Psoas muscle (tissue), 8 donors: ENCODE data around the gene ATP9B. TPM values are rescaled to one million over a fixed set of nuclear protein-coding genes. Genes with fewer than 3 reads are reported as not detected.

Experiments
- ATAC-seq, 4 donors: fragments of 200-7000 bp; cut with Tn5 transposase; one replicate each; pipeline ENCODE4 v1.9.1; 2020; ENCODE audit warnings: moderate library complexity in 3 of 4, mild to moderate bottlenecking in 2 of 4
- DNase-seq, 2 donors: peaks; one replicate each; pipeline ENCODE4 v3.0.0-alpha.2; 2020
- H3K27ac ChIP-seq: fragments of 200-600 bp; one replicate; pipeline ENCODE4 v1.8.0; 2022
- H3K27me3 ChIP-seq, 3 donors: fragments of 200-600 bp in 1 of 3; one replicate each; pipeline versions ENCODE4 v1.6.1 to v1.8.0; 2013 to 2022; ENCODE audit warnings: low read length in 2 of 3, mild to moderate bottlenecking in 2 of 3, moderate library complexity in 1 of 3; ENCODE audit not compliant: insufficient read depth in 3 of 3
- H3K36me3 ChIP-seq, 2 donors: fragments of 200-600 bp in 1 of 2; one replicate each; pipeline versions ENCODE4 v1.6.1 to v1.8.0; 2013 to 2022; ENCODE audit warnings: low read depth in 1 of 2, mild to moderate bottlenecking in 1 of 2, moderate library complexity in 1 of 2; ENCODE audit not compliant: insufficient read depth in 1 of 2
- H3K4me1 ChIP-seq: fragments of 200-600 bp; one replicate; pipeline ENCODE4 v1.8.0; 2022
- H3K4me3 ChIP-seq: fragments of 200-600 bp; one replicate; pipeline ENCODE4 v1.8.0; 2022; ENCODE audit warnings: mild to moderate bottlenecking
- H3K9me3 ChIP-seq: fragments of 200-600 bp; one replicate; pipeline ENCODE4 v1.8.0; 2022
- CTCF ChIP-seq: fragments of 200-600 bp; IDR thresholded peaks from one replicate; pipeline ENCODE4 v1.8.0; 2022; ENCODE audit warnings: antibody characterized with exemption
- WGBS, 3 donors: extraction: QIAGEN DNeasy Blood & Tissue Kit; methylation state at CpG; one replicate each; pipeline versions ENCODE4 v1.1.6 to v1.1.7; 2013; 5-methylcytosine and 5-hydroxymethylcytosine counted together
- intact Hi-C, 2 donors: fragments of 100-400 bp; cut with DNase I; formaldehyde crosslinking; loops; one replicate each; pipeline versions ENCODE4 v1.11.0 to v1.14.2; 2022
- polyA plus RNA-seq, 3 donors: library from polyadenylated mRNA; stranded (reverse); fragments of 200-250 nt; gene quantifications; one replicate each; pipeline ENCODE4 v1.2.3, GENCODE V29; 2013
- total RNA-seq, 4 donors: library from RNA; stranded (reverse); fragmentation: NEBNext Ultra II Directional in 2 of 4; extraction: Animal tissue kit (Norgen Biotek cat#: 25700) in 2 of 4; gene quantifications; one replicate each; pipeline versions ENCODE4 v1.2.1 to v1.2.4, GENCODE V29; 2021 to 2023
- donor health status: healthy with polysubstance abuse.
- donor health status: DM: no; HTN: no; CAD: no; lungs with moderate emphysema.
- donor health status: Bipolar disorder and iron deficiency.
- donor health status: healthy.
- donor health status: DM: yes; HTN: yes; CAD: no.
- donor health status: DM: no; HTN: no; CAD: no.
- donor health status: DM: no; HTN: no; CAD: no.
- donor health status: DM: yes; HTN: yes; CAD: no.

Gene ATP9B
- total and polyA plus RNA-seq, 7 donors = 5.0 to 22.1 (median 9.8) TPM

- Histone ChIP-seq H3K9me3 (no peaks in the 10 kb centered on the region), H3K4me1 (no peaks in the 10 kb centered on the region), H3K4me3 (no peak overlapping the region), H3K36me3 (peaks cover 2 to 11% of the 10 kb centered on the region in 2 donors), H3K27ac (no peak overlapping the region), H3K27me3 (no peaks in the 10 kb centered on the region)
- ATAC-seq = no peak
- TF ChIP-seq CTCF = no peak
- DNase-seq = no peak
- WGBS, 3 donors = 86 to 96% (median 96%) methylated on average over 2 of the region's 2 CpGs
- intact Hi-C loops = no loop called here
Observed at GRCh38 chr18:79315596-79315995, 246.4 kb downstream of the ATP9B start.

GRCh38 chr18:79317703-79318102 lies 248.5 kb downstream of the ATP9B start:
- no peak for DNase-seq
- no peak for ATAC-seq
- no peak for TF ChIP-seq CTCF
- intact Hi-C loops = no loop called here
- no peak overlapping the region for H3K27ac ChIP-seq
- no peaks in the 10 kb centered on the region for H3K9me3 ChIP-seq
- no peak overlapping the region for H3K4me3 ChIP-seq
- H3K27me3 ChIP-seq = no peaks in the 10 kb centered on the region
- no peaks in the 10 kb centered on the region for H3K4me1 ChIP-seq
- WGBS, 3 donors = 73 to 83% (median 79%) methylated on average over 2 of the region's 2 CpGs
- H3K36me3 ChIP-seq = peaks cover 2 to 4% of the 10 kb centered on the region in 2 donors

GRCh38 chr18:79318142-79318673 lies 249.0 kb downstream of the ATP9B start:
- Histone ChIP-seq H3K36me3 (peaks cover 2 to 4% of the 10 kb centered on the region in 2 donors), H3K9me3 (no peaks in the 10 kb centered on the region), H3K27me3 (no peaks in the 10 kb centered on the region), H3K27ac (no peak overlapping the region), H3K4me3 (no peak overlapping the region), H3K4me1 (no peaks in the 10 kb centered on the region)
- ATAC-seq = no peak
- WGBS, 3 donors = 92 to 94% (median 92%) methylated on average over 9 of the region's 9 CpGs
- intact Hi-C loops = no loop called here
- no peak for TF ChIP-seq CTCF
- DNase-seq = no peak

GRCh38 chr18:79320216-79320850 lies 251.1 kb downstream of the ATP9B start:
- ATAC-seq = no peak
- no peaks in the 10 kb centered on the region for H3K9me3 ChIP-seq
- no peak overlapping the region for H3K27ac ChIP-seq
- intact Hi-C loops = no loop called here
- WGBS, 3 donors = 85 to 92% (median 86%) methylated on average over 14 to 15 of the region's 15 CpGs
- H3K27me3 ChIP-seq = no peaks in the 10 kb centered on the region
- TF ChIP-seq CTCF = no peak
- no peaks in the 10 kb centered on the region for H3K4me1 ChIP-seq
- H3K4me3 ChIP-seq = no peak overlapping the region
- DNase-seq = no peak
- H3K36me3 ChIP-seq = peaks cover 2 to 4% of the 10 kb centered on the region in 2 donors
